Peyer's patch (tissue), 4 donors: ENCODE data around the gene PDP2. TPM values are rescaled to one million over a fixed set of nuclear protein-coding genes. Genes with fewer than 3 reads are reported as not detected.

Experiments
- DNase-seq, 3 donors: peaks; one replicate each; pipeline ENCODE4 v3.0.0-alpha.2; 2017 to 2019
- H3K27ac ChIP-seq, 4 donors: fragments of 200-600 bp; sonication (generic); one replicate each; pipeline ENCODE4 v1.5.1; 2016 to 2019
- H3K27me3 ChIP-seq, 2 donors: fragments of 200-600 bp; sonication (generic); one replicate each; pipeline ENCODE4 v1.5.1; 2019
- H3K36me3 ChIP-seq, 3 donors: fragments of 200-600 bp; sonication (generic); one replicate each; pipeline ENCODE4 v1.5.1; 2016 to 2019
- H3K4me1 ChIP-seq, 4 donors: fragments of 200-600 bp; sonication (generic); one replicate each; pipeline ENCODE4 v1.5.1; 2016 to 2019
- H3K4me3 ChIP-seq, 4 donors: fragments of 200-600 bp; sonication (generic); 1 replicate in 3 of 4; 2 replicates in 1 of 4; pipeline ENCODE4 v1.5.1; 2016 to 2019; ENCODE audit warnings: mild to moderate bottlenecking in 1 of 4
- H3K9me3 ChIP-seq, 4 donors: fragments of 200-600 bp; sonication (generic); one replicate each; pipeline ENCODE4 v1.5.1; 2016 to 2019; ENCODE audit warnings: mild to moderate bottlenecking in 1 of 4
- POLR2A ChIP-seq, 2 donors: fragments of 450-650 bp; IDR thresholded peaks; one replicate each; pipeline ENCODE4 v1.5.1; 2017; ENCODE audit warnings: antibody characterized with exemption in 2 of 2, mild to moderate bottlenecking in 2 of 2, moderate library complexity in 2 of 2
- total RNA-seq, 4 donors: library from RNA; depleted of rRNA; stranded (reverse); fragments of >200 nt; gene quantifications; one replicate each; pipeline ENCODE4 v1.1.0, GENCODE V29; 2016
- TF ChIP-seq, protein P1 (sequence below), 6 experiments: fragments of 450-650 bp in 4 of 6; fragments of 200-600 bp in 2 of 6; sonication (generic) in 1 of 6; IDR thresholded peaks; one replicate each; pipeline ENCODE4 v1.5.1; 2017 to 2019; ENCODE audit warnings: antibody characterized with exemption in 6 of 6, mild to moderate bottlenecking in 3 of 6, moderate library complexity in 1 of 6

PDP2 gene
- total RNA-seq, 4 donors from 2014 or later = 12.1 to 27.9 (median 15.3) TPM

DNA sequence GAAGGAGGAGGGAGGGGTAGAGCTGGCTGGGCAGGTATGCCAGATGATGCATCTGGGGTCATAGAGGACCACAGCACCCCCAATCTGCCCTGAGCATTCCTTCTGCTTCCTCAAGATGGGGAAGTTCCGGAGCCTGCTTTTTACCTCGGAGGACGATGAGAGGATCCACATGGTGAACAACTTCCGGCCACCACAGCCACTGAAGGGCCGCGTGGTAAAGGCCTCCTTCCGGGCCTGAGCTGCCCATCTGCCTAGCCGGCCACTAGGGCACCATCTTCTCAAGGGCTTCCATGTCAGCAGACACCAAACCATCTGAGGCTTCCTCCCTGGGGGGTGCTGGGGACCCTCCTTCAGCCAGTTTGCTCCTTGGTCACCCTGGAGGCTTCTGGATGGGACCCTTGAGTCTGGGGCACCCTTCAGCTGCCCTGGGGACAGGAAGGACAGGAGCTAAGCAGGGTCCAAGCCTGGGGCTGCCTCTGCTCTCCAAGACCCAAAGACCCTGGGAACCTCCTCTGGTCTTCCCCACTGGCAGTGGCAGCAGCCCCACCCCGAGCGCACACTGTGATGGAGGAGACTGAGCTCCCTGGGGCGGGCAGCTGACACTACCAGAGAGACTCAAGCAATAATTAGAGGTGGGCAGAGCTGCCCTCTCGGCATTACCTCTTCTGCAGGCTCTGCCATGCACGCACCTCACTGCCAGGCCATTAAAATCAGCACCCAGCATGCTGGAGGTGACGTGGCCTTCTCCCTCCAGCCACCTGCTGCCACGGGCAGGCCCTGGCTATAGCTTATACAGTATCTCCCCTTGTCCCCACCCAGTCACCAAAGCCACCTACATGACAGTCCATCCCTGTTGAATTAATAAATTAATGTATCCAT lies 26.8 kb upstream of the PDP2 start:
- Histone ChIP-seq H3K36me3 (no peaks in the 10 kb centered on the region), H3K4me3 (no peak overlapping the region), H3K9me3 (no peaks in the 10 kb centered on the region), H3K27ac (no peak overlapping the region), H3K4me1 (no peaks in the 10 kb centered on the region), H3K27me3 (no peaks in the 10 kb centered on the region)
- TF ChIP-seq POLR2A (IDR thresholded peaks at IDR 0.05) = no peak
- TF ChIP-seq, protein P1, sequence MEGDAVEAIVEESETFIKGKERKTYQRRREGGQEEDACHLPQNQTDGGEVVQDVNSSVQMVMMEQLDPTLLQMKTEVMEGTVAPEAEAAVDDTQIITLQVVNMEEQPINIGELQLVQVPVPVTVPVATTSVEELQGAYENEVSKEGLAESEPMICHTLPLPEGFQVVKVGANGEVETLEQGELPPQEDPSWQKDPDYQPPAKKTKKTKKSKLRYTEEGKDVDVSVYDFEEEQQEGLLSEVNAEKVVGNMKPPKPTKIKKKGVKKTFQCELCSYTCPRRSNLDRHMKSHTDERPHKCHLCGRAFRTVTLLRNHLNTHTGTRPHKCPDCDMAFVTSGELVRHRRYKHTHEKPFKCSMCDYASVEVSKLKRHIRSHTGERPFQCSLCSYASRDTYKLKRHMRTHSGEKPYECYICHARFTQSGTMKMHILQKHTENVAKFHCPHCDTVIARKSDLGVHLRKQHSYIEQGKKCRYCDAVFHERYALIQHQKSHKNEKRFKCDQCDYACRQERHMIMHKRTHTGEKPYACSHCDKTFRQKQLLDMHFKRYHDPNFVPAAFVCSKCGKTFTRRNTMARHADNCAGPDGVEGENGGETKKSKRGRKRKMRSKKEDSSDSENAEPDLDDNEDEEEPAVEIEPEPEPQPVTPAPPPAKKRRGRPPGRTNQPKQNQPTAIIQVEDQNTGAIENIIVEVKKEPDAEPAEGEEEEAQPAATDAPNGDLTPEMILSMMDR (IDR thresholded peaks at IDR 0.05) = no peak
- no peak for DNase-seq

DNA sequence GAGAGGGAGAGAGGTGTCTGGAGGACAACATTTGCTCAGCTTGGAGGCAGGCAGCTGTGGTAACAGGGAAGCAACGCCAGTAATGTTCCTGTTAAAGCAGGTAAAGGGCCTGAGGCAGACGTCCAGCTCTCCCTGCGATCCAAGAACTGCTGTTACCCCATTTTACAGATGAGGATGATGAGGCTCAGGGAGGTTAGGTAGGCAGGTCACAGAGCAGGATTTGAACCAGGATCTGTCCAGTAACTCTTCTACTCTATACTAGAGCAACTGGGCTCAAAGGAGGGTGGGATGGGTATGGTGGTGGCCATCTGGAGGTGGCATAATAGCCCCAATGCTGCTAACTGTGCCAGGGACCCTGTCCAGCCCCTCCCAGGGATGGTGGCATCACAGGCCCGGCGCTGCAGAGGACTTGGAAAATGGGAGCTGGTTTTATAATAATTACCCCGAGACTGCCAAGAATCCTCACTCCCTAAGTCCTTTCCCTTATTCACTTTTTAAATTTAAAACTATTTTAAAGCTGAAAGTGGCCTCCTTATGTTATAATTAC lies 24.1 kb upstream of the PDP2 start:
- H3K9me3 ChIP-seq = no peaks in the 10 kb centered on the region

DNA sequence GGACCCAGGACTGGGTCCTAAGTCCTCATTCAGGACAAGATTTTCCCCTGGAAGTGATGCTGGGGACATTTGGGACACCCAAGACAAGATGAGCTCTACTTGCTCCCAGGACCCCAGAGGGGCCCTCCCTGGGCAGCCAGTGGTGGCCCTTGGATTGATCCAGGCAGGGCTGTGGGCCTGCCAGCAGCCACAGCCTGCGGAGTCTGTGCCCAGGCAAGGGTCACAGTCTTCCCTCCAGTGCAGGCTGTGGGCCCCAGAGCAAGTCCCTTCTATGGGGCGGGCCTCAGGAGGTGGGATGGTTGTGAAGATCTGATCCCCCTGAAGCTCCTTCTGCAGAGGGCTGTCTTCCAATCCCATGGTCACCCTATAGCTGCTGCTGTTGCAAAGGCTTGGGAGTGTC lies 23.5 kb upstream of the PDP2 start:
- no peak for TF ChIP-seq POLR2A (IDR thresholded peaks at IDR 0.05)
- TF ChIP-seq, protein P1 (IDR thresholded peaks at IDR 0.05) = no peak
- no peaks in the 10 kb centered on the region for H3K9me3 ChIP-seq
- no peak overlapping the region for H3K4me3 ChIP-seq
- no peaks in the 10 kb centered on the region for H3K27me3 ChIP-seq
- no peak overlapping the region for H3K27ac ChIP-seq
- H3K4me1 ChIP-seq = no peaks in the 10 kb centered on the region
- no peak for DNase-seq
- H3K36me3 ChIP-seq = no peaks in the 10 kb centered on the region

More for the DNA sequence above, 24.1 kb upstream of the PDP2 start:
- no peak for DNase-seq
- H3K4me3 ChIP-seq = no peak overlapping the region
- no peaks in the 10 kb centered on the region for H3K27me3 ChIP-seq
- no peaks in the 10 kb centered on the region for H3K4me1 ChIP-seq
- TF ChIP-seq, protein P1 (IDR thresholded peaks at IDR 0.05) = no peak
- no peak for TF ChIP-seq POLR2A (IDR thresholded peaks at IDR 0.05)
- H3K36me3 ChIP-seq = no peaks in the 10 kb centered on the region
- H3K27ac ChIP-seq = no peak overlapping the region

DNA sequence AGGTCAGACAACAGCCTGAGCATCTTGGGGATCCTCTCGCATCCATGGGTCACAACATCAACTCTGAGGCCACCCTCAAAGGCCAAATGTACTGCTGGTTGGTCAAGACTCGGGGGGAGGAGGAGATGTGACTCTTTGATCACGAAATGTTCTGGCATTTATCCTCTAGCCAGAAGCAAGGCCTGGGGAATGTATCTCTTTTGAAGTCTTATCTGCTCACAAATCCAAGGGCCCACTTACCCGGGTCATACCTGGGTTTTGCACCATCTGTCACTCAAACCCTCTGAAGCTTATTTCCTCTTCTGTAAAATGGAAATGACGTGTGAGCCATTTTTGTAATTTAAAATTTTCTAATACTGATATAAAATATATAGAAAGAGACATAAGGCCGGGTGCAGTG lies 22.9 kb upstream of the PDP2 start:
- no peak for DNase-seq
- no peaks in the 10 kb centered on the region for H3K9me3 ChIP-seq
- no peaks in the 10 kb centered on the region for H3K4me1 ChIP-seq
- H3K27me3 ChIP-seq = no peaks in the 10 kb centered on the region
- no peak for TF ChIP-seq POLR2A (IDR thresholded peaks at IDR 0.05)
- TF ChIP-seq, protein P1 (IDR thresholded peaks at IDR 0.05) = no peak
- H3K4me3 ChIP-seq = no peak overlapping the region
- H3K27ac ChIP-seq = no peak overlapping the region
- H3K36me3 ChIP-seq = no peaks in the 10 kb centered on the region

DNA sequence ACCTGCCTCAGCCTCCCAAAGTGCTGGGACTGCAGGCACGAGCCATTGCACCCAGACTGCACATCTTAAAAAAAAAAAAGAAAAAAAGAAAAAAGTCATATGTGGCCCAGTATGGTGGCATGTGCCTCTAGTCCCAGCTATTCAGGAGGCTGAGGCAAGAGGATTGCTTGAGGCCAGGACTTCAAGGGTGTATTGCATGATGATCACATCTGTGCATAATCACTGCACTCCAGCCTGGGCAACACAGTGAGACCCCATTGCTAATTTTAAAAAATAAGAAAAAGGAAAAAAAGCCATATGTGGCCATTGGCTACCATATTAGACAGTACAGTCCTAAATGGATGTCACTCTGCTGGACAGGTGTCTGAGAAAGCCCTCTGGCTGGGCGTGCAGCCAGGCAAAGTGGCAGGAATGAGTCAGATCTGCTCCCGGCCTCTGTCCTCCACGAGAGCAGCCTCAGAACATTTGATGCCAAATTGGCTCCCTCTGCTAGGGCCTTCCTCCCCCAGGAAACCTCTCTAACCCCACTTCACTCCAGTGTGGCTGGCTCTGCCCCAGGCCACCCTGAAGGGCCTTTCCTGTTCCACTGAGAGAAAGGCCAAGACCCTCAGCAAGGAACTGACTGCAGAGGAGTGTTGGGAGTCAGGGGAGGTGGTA lies 21.4 kb upstream of the PDP2 start:
- no peaks in the 10 kb centered on the region for H3K27me3 ChIP-seq
- no peak overlapping the region for H3K27ac ChIP-seq
- H3K4me3 ChIP-seq = no peak overlapping the region
- H3K4me1 ChIP-seq = no peaks in the 10 kb centered on the region
- TF ChIP-seq, protein P1 (IDR thresholded peaks at IDR 0.05) = no peak
- no peak for TF ChIP-seq POLR2A (IDR thresholded peaks at IDR 0.05)
- no peaks in the 10 kb centered on the region for H3K9me3 ChIP-seq
- DNase-seq = peak in 1 of 3 donors; percentile 57
- no peaks in the 10 kb centered on the region for H3K36me3 ChIP-seq
